Hematopoietic multipotent progenitor cell (in vitro differentiated cells): Measurements from ENCODE around the gene DBN1. TPM values are rescaled to one million over a fixed set of nuclear protein-coding genes. Genes with fewer than 3 reads are reported as not detected.

ENCODE experiments used
- DNase-seq, 3 donors: peaks; one replicate each; pipeline ENCODE4 v3.0.0-alpha.2; 2011 to 2015; ENCODE audit warnings: low read depth in 2 of 3, low spot score in 2 of 3
- total RNA-seq: library from RNA; depleted of rRNA; stranded (reverse); fragments of >200 nt; gene quantifications from one replicate; pipeline ENCODE4 v1.2.3, GENCODE V29; 2012

DBN1 gene
- total RNA-seq, 1 donor, result 28.5 TPM

GRCh38 chr5:177505075-177505474 lies 31.6 kb upstream of the DBN1 start:
- DNase-seq, result no peak

- no peak for DNase-seq
Measured at GRCh38 chr5:177504086-177505056, 30.9 kb upstream of the DBN1 start.

- DNase-seq, result no peak
Measured at GRCh38 chr5:177503351-177504085, 30.1 kb upstream of the DBN1 start.

GRCh38 chr5:177502886-177503285 lies 29.5 kb upstream of the DBN1 start:
- DNase-seq, result no peak

GRCh38 chr5:177501874-177502678 lies 28.6 kb upstream of the DBN1 start:
- DNase-seq, result no peak

- peak; percentile 76 to 81 (median 77) for DNase-seq
Measured at GRCh38 chr5:177500685-177501522, 27.5 kb upstream of the DBN1 start.

- DNase-seq, result no peak
Measured at GRCh38 chr5:177499842-177500241, 26.4 kb upstream of the DBN1 start.

GRCh38 chr5:177498013-177498787 lies 24.8 kb upstream of the DBN1 start:
- DNase-seq, result no peak

- peak; percentile 93 to 96 (median 95) for DNase-seq
Measured at GRCh38 chr5:177497292-177498012, 24.0 kb upstream of the DBN1 start, which contains the start of gene PDLIM7. Gene PDLIM7 (minus strand): TSS chr5:177497604. CDS start chr5:177496512, 1,092 bp downstream.

- no peak for DNase-seq
Measured at GRCh38 chr5:177496727-177497291, 23.4 kb upstream of the DBN1 start.

GRCh38 chr5:177496070-177496726 lies 22.8 kb upstream of the DBN1 start:
- DNase-seq, result no peak

- DNase-seq, result no peak
Measured at GRCh38 chr5:177495243-177496060, 22.0 kb upstream of the DBN1 start.

GRCh38 chr5:177494346-177495195 lies 21.1 kb upstream of the DBN1 start:
- DNase-seq, result peak in 2 of 3 donors; percentile 55 to 77

GRCh38 chr5:177493795-177494345 lies 20.4 kb upstream of the DBN1 start:
- DNase-seq, result no peak

GRCh38 chr5:177492841-177493240 lies 19.4 kb upstream of the DBN1 start:
- DNase-seq, result no peak
